GM21515 (cell line): Measurements from ENCODE around the gene GPR107.

ENCODE experiments used
- ATAC-seq: cut with Tn5 transposase; IDR thresholded peaks from one replicate; pipeline ENCODE4 v1.9.1; 2021; ENCODE audit not compliant: unreplicated experiment

GPR107 gene

GRCh38 chr9:130027533-130028365 lies 26.0 kb upstream of the GPR107 start:
- ATAC-seq = no peak

GRCh38 chr9:130028493-130029222 lies 25.0 kb upstream of the GPR107 start:
- no peak for ATAC-seq

GRCh38 chr9:130029223-130029973 lies 24.3 kb upstream of the GPR107 start:
- no peak for ATAC-seq

GRCh38 chr9:130030651-130031127 lies 23.0 kb upstream of the GPR107 start:
- no peak for ATAC-seq

GRCh38 chr9:130034570-130034969 lies 19.1 kb upstream of the GPR107 start:
- no peak for ATAC-seq

GRCh38 chr9:130036099-130036498 lies 17.6 kb upstream of the GPR107 start:
- no peak for ATAC-seq

- ATAC-seq = no peak
Measured at GRCh38 chr9:130039528-130040147, 14.1 kb upstream of the GPR107 start.

GRCh38 chr9:130040984-130041647 lies 12.6 kb upstream of the GPR107 start:
- no peak for ATAC-seq

GRCh38 chr9:130041648-130042405 lies 11.9 kb upstream of the GPR107 start:
- ATAC-seq = no peak

- no peak for ATAC-seq
Measured at GRCh38 chr9:130042406-130042884, 11.3 kb upstream of the GPR107 start.

- no peak for ATAC-seq
Measured at GRCh38 chr9:130042885-130043653, 10.6 kb upstream of the GPR107 start, which contains the start of gene FNBP1. Gene FNBP1 (minus strand): TSS chr9:130043189. CDS start chr9:130042975, 214 bp downstream.

GRCh38 chr9:130043654-130044623 lies 9.8 kb upstream of the GPR107 start:
- ATAC-seq = no peak

- ATAC-seq = no peak
Measured at GRCh38 chr9:130045725-130046450, 7.8 kb upstream of the GPR107 start.

GRCh38 chr9:130049431-130050210 lies 4.1 kb upstream of the GPR107 start:
- no peak for ATAC-seq

GRCh38 chr9:130050462-130050861 lies 3.2 kb upstream of the GPR107 start:
- no peak for ATAC-seq

GRCh38 chr9:130051855-130052254 lies 1.9 kb upstream of the GPR107 start:
- no peak for ATAC-seq
